IPS-15b (cell line): ENCODE data around the gene CACNA1A.
"Not testable (repeated sequence)": the region's sequence is repeated elsewhere in the genome, so short reads cannot be mapped to it uniquely, and the experiment has no call there.

ENCODE experiments used
- H3K27me3 ChIP-seq: one replicate; pipeline ENCODE4 v1.6.1; 2013; ENCODE audit warnings: low read length; ENCODE audit not compliant: control insufficient read depth, insufficient read depth
- H3K36me3 ChIP-seq: one replicate; pipeline ENCODE4 v1.6.1; 2013; ENCODE audit warnings: low read length; ENCODE audit not compliant: control insufficient read depth, insufficient read depth
- H3K4me1 ChIP-seq: one replicate; pipeline ENCODE4 v1.6.1; 2013; ENCODE audit warnings: mild to moderate bottlenecking, low read length; ENCODE audit not compliant: control insufficient read depth, insufficient read depth
- H3K4me3 ChIP-seq: one replicate; pipeline ENCODE4 v1.5.1; 2013; ENCODE audit warnings: low read depth, low read length
- H3K9ac ChIP-seq: one replicate; pipeline ENCODE4 v1.6.1; 2013; ENCODE audit warnings: low read depth, mild to moderate bottlenecking, low read length
- H3K9me3 ChIP-seq: one replicate; pipeline ENCODE4 v1.6.1; 2013; ENCODE audit warnings: mild to moderate bottlenecking, low read length; ENCODE audit not compliant: control insufficient read depth, insufficient read depth

CACNA1A gene

DNA sequence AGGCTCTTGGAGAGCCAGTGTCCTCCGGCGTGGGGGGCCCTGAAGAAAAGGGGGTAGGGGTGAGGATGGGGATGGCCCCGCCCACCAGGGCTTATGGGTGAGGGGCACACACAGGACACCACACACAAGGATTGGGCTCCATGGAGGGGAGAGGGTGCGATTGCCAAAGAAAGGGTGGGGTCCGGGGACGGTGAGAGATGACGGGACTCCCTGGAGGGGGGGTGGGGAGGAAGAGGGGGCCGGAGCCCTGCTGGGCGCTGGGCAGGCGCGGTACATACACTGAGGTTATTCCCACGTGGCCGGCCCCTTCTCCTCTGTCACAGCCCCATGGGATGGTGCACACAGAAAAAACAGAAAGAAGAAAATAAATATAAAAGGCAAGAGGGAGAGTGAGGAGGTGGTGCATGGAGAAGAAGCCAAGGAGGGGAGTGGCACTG is 295.9 kb downstream of the CACNA1A start:
- H3K36me3 ChIP-seq, result no peaks in the 10 kb centered on the region
- H3K27me3 ChIP-seq, result no peaks in the 10 kb centered on the region
- peaks cover 2% of the 10 kb centered on the region for H3K4me1 ChIP-seq
- no peak overlapping the region for H3K9ac ChIP-seq
- no peaks in the 10 kb centered on the region for H3K9me3 ChIP-seq
- H3K4me3 ChIP-seq, result no peak overlapping the region

DNA sequence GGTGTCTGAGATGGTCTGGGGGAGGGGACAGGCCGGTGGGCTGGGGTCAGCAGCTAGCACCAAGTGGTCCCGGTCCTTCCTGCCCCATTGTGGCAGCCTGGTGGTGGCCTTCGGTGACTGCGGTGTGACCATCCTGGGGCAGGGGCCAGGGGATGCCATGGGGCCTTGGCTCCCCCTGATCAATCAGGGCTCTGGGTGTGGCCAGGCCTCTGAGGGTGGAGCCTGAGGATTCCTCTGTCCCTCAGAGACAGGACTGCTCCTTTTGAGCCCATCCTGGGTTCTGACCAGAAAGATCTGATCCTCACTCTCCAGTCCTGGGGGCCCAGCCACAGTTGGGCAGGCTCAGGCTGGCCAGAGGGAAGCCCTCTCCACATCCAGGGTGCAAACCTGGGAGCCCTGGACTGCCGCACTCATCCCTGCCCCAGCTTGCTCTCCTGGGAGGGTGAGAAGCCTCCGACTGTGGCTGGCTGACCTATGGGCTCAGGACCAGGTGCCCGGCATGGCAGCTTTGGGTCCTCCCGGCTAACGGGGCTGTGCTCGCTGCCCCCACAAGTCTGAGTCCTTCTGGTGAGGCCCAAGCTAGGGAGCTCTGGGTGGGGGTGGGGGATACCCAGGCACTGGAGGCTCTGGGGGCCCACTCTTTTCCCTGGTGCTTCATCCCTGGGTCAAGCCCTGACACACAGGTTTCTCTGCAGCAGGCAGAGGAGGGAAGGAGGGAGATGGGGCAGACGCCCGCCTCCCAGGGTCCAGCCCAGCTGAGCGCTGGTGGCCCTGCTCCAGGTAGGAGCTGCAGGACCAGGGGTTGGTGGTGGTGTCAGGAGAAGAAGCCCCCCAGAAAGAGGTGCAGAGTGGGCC is 296.6 kb downstream of the CACNA1A start:
- no peak overlapping the region for H3K9ac ChIP-seq
- H3K4me1 ChIP-seq, result peaks cover 2% of the 10 kb centered on the region
- H3K4me3 ChIP-seq, result no peak overlapping the region
- no peaks in the 10 kb centered on the region for H3K36me3 ChIP-seq
- no peaks in the 10 kb centered on the region for H3K9me3 ChIP-seq
- no peaks in the 10 kb centered on the region for H3K27me3 ChIP-seq

DNA sequence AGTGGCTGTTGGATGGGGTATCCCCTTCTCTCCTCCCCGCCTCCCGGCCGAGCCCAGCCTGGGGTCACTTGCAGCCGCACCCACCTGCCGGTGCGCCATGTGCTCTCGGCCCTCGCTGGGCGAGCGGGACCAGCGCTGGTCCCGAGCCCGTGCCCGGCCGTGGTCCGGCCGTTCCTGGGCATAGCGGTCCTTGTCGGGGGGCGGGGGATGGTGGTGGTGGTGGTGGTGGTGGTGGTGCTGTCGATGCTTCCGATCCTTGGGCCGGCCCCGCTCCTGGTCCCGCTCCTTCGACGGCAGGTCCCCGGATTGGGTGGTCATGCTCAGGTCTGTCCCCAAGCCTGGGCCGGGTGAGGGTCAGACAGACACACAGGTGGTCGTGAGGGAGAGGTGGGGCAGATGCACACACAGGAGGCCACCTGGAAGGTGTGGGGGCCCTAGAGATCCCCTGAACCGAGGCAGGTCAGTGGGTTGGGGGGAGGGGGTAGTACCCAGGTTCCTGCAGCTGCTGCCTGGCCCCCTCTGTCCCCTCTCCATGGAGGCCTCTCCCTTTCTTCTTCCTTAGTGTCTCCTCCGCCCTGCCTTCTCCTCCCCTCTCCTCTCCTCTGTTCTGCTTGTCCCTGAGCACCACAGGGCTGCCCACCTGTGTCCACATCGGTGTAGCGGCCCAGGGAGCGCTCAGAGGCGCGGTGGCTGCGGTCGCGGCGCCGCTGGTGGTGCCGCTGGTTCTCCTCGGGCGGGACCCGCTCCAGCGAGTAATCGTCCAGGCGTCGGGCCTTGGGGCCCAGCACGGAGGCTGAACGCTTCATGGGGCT is 297.4 kb downstream of the CACNA1A start:
- no peak overlapping the region for H3K4me3 ChIP-seq
- H3K4me1 ChIP-seq, result peaks cover 2% of the 10 kb centered on the region
- H3K9ac ChIP-seq, result no peak overlapping the region

DNA sequence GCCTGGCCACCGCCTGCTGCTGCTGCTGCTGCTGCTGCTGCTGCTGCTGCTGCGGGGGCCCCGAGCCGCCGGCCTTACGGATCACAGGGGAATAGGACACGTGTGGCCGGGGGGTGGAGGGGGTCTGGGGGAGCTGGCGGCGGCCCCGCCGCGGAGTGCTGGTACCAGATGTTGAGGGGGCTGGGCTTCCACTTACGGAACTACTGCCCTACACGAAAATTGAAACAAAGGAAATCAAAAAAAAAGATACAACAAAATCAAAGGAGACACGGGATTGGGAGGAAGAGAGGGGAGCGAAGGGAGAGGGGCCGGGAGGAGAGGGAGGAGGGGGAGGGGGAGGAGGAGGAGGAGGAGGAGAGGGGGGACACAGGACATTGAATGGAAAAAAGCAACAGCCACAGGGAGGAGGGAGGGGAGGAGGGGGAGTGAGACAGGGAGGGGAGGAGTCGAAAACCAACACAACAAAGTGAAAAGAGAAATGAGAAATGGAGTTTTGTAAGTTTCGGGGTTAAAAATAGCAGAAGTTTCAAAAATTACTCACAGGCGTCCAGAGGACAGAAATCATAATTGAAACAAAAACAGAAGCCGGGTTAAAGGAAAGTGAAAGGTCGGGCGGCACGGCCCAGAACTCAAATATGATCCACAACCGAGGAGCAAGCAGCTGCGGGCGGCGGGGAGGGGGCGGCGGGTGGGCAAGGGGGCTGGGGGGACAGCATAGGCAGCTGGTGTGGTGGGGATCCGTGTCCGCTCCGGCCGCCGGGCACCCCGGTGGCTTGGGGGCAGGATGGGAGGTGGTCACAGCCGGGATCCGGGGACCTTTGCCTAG is 298.2 kb downstream of the CACNA1A start:
- no peak overlapping the region for H3K9ac ChIP-seq
- no peaks in the 10 kb centered on the region for H3K36me3 ChIP-seq
- no peak overlapping the region for H3K4me3 ChIP-seq
- peaks cover 2% of the 10 kb centered on the region for H3K4me1 ChIP-seq
- no peaks in the 10 kb centered on the region for H3K27me3 ChIP-seq
- no peaks in the 10 kb centered on the region for H3K9me3 ChIP-seq

More for the DNA sequence above, 297.4 kb downstream of the CACNA1A start:
- Histone ChIP-seq H3K27me3 (no peaks in the 10 kb centered on the region), H3K36me3 (no peaks in the 10 kb centered on the region), H3K9me3 (no peaks in the 10 kb centered on the region)

DNA sequence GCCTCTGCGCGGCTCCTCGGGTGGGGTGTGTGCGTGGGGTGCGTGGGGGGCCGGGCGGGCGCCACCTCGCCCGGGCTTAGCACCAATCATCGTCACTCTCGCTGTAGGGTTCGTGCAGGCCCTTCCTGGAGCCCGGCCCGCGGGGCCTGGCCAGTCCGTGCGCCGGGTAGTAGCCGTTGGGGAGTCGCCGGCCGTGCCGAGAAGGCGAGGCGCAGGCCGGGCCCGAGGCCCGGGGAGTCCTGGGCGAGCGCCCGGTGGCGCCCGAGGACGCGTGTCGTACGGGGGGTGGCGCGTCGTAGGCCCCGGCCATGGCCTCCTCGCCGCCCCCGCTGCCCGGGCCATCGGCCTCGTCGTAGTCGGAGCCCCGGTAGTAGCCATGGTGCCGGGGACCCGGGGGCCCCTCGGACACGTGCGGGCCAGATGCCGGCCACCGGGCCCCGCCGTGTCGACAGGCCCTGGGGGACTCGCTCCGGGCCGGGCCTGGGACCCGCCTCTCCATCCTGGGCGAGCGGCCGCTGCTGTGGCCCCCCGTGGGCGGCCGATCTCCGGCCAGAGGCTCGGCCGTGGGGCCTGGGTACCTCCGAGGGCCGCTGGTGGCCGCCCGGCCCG is 298.9 kb downstream of the CACNA1A start:
- Histone ChIP-seq H3K27me3 (no peaks in the 10 kb centered on the region), H3K36me3 (no peaks in the 10 kb centered on the region), H3K9ac (no peak overlapping the region), H3K4me3 (no peak overlapping the region), H3K4me1 (peaks cover 2% of the 10 kb centered on the region), H3K9me3 (no peaks in the 10 kb centered on the region)

DNA sequence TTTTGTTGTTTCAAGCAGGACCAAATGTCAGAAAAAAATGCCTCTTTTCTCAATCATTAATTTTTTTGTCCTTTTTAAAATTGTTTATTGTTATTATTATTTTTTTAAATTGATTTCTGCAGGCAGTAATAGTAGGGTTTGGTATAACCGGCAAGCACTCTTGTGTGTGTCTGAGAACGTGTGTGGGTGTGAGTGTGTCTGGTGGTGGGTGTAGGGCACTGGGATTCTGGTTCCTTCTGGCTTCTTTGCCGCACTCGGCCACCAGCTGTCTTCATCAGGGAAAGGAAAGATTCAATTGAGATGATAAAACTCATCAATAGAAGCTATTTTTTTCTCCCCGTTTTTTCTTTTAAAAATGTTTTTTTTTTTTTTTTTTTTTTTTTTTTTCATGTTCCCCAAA is 299.7 kb downstream of the CACNA1A start:
- Histone ChIP-seq H3K36me3 (no peaks in the 10 kb centered on the region), H3K4me1 (peaks cover 2% of the 10 kb centered on the region), H3K9me3 (no peaks in the 10 kb centered on the region), H3K9ac (no peak overlapping the region), H3K27me3 (no peaks in the 10 kb centered on the region), H3K4me3 (no peak overlapping the region)

DNA sequence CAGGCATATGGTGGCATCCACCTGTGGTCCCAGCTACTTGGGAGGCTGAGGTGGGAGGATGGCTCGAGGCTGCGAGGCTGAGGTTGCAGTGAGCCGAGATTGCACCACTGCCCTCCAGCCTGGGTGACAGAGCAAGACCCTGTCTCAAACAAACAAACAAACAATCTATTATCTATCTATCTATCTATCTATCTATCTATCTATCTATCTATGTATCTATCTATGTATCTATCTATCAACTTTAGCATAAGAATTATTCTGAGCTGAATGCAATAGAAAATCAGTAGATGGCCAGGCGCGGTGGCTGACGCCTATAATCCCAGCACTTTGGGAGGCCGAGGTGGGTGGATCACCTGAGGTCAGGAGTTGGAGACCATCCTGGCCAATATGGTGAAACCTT is 304.2 kb downstream of the CACNA1A start:
- not testable (repeated sequence) for H3K36me3 ChIP-seq, H3K27me3 ChIP-seq, H3K4me1 ChIP-seq, H3K9ac ChIP-seq, H3K9me3 ChIP-seq, H3K4me3 ChIP-seq

DNA sequence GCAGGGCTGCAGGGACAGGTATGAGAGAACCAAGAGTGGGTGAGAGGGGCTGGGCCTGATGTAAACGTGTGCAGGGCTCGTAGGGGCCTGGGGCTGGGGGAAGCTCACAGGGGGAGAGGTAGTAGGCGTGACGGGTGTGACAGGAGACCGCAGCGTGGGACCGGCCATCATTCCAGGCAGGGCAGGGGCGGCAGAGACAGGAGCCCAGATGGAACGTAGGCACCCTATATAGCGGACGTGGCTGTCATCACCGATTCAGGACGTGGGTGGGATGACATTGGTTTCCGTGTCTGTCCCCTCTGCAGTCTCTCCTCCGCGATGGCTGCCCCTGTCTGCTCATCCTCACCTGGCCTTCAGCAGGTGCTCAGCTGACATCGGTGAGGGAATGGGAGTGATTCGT is 307.6 kb downstream of the CACNA1A start:
- no peaks in the 10 kb centered on the region for H3K36me3 ChIP-seq
- no peak overlapping the region for H3K9ac ChIP-seq
- H3K4me3 ChIP-seq, result no peak overlapping the region
- H3K27me3 ChIP-seq, result no peaks in the 10 kb centered on the region
- H3K9me3 ChIP-seq, result no peaks in the 10 kb centered on the region
- H3K4me1 ChIP-seq, result no peaks in the 10 kb centered on the region

DNA sequence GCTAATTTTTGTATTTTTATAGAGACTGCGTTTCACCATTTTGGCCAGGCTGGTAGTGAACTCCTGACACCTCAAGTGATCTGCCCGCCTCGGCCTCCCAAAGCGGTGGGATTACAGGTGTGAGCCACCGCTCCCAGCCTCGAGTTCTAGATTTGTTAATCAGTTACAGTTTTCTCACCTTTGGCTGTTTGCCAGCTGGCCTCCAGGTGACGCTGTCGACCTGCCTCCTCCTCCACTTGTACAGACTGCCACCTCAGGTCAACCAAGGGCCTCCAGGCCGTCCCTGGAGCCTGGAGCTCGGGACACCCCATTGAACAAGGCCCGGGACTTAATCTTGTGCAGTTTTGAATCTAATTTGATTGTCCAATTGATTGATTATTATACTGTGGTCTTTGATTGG is 310.6 kb downstream of the CACNA1A start:
- Histone ChIP-seq H3K4me1 (no peaks in the 10 kb centered on the region), H3K27me3 (no peaks in the 10 kb centered on the region), H3K9me3 (no peaks in the 10 kb centered on the region), H3K4me3 (no peak overlapping the region), H3K9ac (no peak overlapping the region), H3K36me3 (no peaks in the 10 kb centered on the region)

DNA sequence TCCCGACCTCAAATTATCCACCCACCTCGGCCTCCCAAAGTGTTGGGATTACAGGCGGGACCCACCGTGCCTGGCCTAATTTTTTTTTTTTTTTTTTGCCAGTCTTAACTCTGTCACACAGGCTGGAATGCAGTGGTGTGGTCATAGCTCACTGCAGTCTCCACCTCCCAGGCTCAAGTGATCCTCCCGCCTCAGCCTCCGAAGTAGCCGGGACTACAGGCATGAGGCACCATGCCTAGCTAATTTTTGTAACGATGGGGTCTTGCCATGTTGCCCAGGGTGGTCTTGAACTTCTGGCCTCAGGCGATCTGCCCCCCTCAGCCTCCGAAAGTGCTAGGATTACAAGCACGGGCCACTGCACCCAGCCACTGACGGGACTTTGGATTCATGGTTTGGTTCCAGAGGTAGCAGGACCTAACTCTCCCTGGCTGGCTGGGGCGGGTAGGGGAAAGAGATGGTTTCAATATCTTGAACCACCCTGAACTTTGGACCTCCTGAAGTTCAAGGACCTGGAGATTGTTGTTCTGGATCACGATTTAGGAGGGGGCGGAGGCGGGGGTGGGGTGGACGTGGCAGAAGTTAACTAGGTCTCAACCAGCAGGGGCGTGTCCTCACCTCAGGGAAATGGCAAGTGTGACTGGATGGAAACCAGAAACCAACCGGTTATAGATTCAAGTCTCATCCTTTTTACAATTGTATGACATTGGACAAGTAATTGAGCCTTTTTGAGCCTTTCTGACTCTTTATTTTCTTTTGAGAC is 315.3 kb downstream of the CACNA1A start:
- no peaks in the 10 kb centered on the region for H3K9me3 ChIP-seq
- H3K9ac ChIP-seq, result no peak overlapping the region
- H3K4me1 ChIP-seq, result no peaks in the 10 kb centered on the region
- no peaks in the 10 kb centered on the region for H3K27me3 ChIP-seq
- no peaks in the 10 kb centered on the region for H3K36me3 ChIP-seq
- H3K4me3 ChIP-seq, result no peak overlapping the region

DNA sequence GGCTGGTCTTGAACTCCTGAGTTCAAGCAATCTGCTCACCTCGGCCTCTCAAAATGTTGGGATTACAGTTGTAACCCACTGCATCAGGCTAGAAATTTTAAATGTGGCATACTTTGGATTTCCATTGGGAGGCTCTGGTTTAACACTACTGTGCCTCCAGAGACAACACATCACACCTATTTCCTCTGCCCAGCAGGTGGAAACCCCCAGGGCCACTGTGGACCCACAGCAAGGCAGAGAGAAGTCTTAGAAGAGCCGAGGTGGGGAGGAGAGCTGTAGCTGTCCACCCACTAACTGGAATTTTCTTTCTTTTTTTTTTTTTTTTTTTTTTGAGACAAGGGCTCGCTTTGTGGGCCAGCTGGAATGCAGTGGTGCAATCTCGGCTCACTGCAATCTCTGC is 316.7 kb downstream of the CACNA1A start:
- no peaks in the 10 kb centered on the region for H3K9me3 ChIP-seq
- H3K27me3 ChIP-seq, result no peaks in the 10 kb centered on the region
- no peaks in the 10 kb centered on the region for H3K36me3 ChIP-seq
- H3K4me3 ChIP-seq, result no peak overlapping the region
- H3K4me1 ChIP-seq, result no peaks in the 10 kb centered on the region
- no peak overlapping the region for H3K9ac ChIP-seq
